Measurements from ENCODE around the gene TMCC3.

DNA sequence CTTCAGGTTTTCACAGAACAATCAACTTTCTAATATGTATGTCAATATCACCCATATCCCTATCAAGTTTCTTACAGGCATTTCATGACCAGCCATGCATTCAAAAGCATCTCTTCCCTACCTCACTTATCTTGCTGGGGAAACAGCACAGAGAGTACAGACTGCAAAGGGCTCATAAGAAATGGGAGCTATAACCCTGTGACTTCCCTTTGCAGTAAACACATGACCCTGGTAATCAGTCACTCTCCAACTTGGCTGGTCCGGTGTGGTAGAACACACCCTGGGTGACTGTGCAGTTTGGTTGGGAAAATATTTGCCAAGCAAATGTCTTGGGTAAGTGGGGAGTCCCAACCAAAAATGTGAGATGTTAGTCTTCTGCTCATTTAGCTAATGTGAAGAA is 49.4 kb upstream of the TMCC3 start:
- TF ChIP-seq CTCF (tag by site-specific recombination; IDR thresholded peaks at IDR 0.05) (no peak), ZNF23 (tag by site-specific recombination; IDR thresholded peaks at IDR 0.05; ENCODE audit: borderline replicate concordance) (no peak), ZBTB20 (tag by site-specific recombination; IDR thresholded peaks at IDR 0.05) (no peak), KLF10 (tag by site-specific recombination; IDR thresholded peaks at IDR 0.05) (no peak), ZNF280C (tag by site-specific recombination; IDR thresholded peaks at IDR 0.05) (no peak), PBX3 (CRISPR knock-in tag; IDR thresholded peaks at IDR 0.05) (no peak), KLF16 (tag by site-specific recombination; IDR thresholded peaks at IDR 0.05) (no peak), ZNF24 (tag by site-specific recombination; IDR thresholded peaks at IDR 0.05) (no peak), ZNF501 (tag by site-specific recombination; IDR thresholded peaks at IDR 0.05) (no peak), PRDM10 (tag by site-specific recombination; IDR thresholded peaks at IDR 0.05) (no peak)
- TF ChIP-seq, protein P1, sequence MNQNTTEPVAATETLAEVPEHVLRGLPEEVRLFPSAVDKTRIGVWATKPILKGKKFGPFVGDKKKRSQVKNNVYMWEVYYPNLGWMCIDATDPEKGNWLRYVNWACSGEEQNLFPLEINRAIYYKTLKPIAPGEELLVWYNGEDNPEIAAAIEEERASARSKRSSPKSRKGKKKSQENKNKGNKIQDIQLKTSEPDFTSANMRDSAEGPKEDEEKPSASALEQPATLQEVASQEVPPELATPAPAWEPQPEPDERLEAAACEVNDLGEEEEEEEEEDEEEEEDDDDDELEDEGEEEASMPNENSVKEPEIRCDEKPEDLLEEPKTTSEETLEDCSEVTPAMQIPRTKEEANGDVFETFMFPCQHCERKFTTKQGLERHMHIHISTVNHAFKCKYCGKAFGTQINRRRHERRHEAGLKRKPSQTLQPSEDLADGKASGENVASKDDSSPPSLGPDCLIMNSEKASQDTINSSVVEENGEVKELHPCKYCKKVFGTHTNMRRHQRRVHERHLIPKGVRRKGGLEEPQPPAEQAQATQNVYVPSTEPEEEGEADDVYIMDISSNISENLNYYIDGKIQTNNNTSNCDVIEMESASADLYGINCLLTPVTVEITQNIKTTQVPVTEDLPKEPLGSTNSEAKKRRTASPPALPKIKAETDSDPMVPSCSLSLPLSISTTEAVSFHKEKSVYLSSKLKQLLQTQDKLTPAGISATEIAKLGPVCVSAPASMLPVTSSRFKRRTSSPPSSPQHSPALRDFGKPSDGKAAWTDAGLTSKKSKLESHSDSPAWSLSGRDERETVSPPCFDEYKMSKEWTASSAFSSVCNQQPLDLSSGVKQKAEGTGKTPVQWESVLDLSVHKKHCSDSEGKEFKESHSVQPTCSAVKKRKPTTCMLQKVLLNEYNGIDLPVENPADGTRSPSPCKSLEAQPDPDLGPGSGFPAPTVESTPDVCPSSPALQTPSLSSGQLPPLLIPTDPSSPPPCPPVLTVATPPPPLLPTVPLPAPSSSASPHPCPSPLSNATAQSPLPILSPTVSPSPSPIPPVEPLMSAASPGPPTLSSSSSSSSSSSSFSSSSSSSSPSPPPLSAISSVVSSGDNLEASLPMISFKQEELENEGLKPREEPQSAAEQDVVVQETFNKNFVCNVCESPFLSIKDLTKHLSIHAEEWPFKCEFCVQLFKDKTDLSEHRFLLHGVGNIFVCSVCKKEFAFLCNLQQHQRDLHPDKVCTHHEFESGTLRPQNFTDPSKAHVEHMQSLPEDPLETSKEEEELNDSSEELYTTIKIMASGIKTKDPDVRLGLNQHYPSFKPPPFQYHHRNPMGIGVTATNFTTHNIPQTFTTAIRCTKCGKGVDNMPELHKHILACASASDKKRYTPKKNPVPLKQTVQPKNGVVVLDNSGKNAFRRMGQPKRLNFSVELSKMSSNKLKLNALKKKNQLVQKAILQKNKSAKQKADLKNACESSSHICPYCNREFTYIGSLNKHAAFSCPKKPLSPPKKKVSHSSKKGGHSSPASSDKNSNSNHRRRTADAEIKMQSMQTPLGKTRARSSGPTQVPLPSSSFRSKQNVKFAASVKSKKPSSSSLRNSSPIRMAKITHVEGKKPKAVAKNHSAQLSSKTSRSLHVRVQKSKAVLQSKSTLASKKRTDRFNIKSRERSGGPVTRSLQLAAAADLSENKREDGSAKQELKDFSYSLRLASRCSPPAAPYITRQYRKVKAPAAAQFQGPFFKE (tag by site-specific recombination; IDR thresholded peaks at IDR 0.05; ENCODE audit: borderline replicate concordance): no peak
